ENCODE measurements around the gene TMEM132C.

TMEM132C gene

GRCh38 chr12:128420163-128420562 is 153.2 kb downstream of the TMEM132C start:
- no peak overlapping the region for H3K27ac ChIP-seq
- TF ChIP-seq CTCF (IDR thresholded peaks at IDR 0.05) (no peak), ZFX (IDR thresholded peaks at IDR 0.05; ENCODE audit: borderline replicate concordance) (no peak)

- no peak for TF ChIP-seq CTCF (IDR thresholded peaks at IDR 0.05)
- no peak for TF ChIP-seq ZFX (IDR thresholded peaks at IDR 0.05; ENCODE audit: borderline replicate concordance)
Observed at GRCh38 chr12:128421375-128421774, 154.4 kb downstream of the TMEM132C start.

GRCh38 chr12:128423205-128423604 is 156.2 kb downstream of the TMEM132C start:
- TF ChIP-seq ZFX (IDR thresholded peaks at IDR 0.05; ENCODE audit: borderline replicate concordance) (no peak), CTCF (IDR thresholded peaks at IDR 0.05) (no peak)

More at GRCh38 chr12:128421375-128421774, 154.4 kb downstream of the TMEM132C start:
- H3K27ac ChIP-seq, result no peak overlapping the region

DNA sequence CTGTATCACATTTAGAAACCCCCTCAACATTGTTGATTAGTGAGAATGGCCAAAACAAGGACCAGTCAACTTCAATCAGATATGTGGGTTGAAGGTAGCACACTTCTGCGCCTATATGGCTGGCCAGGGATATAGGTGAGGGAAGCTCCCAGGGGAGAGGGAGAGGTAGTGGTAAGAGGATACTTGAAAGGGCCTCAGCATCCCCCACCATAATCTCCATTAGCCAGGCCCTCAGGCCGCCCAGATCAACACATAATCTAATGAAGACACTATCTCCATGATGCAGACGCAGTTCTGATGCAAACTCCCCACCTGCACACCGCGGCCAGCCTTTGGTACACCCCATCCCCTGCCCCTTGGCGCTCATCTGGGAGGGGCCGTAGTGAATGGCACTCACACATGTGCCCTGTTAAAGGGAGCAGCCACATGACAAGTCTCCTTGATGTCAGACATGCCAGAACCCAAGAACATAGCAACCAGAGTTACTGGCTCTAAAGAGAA is 158.0 kb downstream of the TMEM132C start:
- H3K27ac ChIP-seq, result no peak overlapping the region
- no peak for TF ChIP-seq CTCF (IDR thresholded peaks at IDR 0.05)
- TF ChIP-seq ZFX (IDR thresholded peaks at IDR 0.05; ENCODE audit: borderline replicate concordance), result no peak

More at GRCh38 chr12:128423205-128423604, 156.2 kb downstream of the TMEM132C start:
- H3K27ac ChIP-seq, result no peak overlapping the region

DNA sequence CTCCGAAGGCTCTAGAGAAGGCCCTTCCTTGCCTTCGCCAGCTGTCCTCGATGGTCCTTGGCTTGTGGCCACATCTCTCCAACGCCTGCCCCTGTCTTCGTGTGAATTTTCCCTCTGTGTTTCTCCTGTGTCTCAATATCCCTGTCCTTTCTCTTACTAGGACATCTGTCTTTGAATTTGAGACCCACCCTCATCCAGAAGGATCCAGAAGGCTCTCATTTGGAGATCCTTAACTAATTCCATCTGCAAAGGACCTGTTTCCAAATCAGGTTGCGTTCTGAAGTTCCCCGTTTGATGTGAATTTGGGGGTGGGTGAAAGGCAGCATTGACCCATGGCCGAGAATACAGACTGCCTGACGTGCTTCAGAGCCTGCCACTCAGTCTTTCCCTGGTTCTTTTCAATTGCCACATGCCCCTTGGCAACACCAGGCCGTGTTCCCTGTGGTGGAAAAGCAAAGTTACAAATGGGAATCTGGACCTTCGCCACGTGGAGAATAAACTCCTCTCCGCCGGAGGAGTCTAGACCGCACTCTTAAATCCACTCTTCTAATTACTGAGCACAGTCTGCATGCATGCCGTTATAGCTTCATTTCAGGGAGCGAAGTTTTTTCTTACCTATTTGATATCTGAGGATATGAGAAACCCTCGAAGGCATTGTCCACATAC is 158.8 kb downstream of the TMEM132C start:
- TF ChIP-seq ZFX (IDR thresholded peaks at IDR 0.05; ENCODE audit: borderline replicate concordance) (no peak), CTCF (IDR thresholded peaks at IDR 0.05) (no peak)
- H3K27ac ChIP-seq, result no peak overlapping the region

- TF ChIP-seq CTCF (IDR thresholded peaks at IDR 0.05) (no peak), ZFX (IDR thresholded peaks at IDR 0.05; ENCODE audit: borderline replicate concordance) (no peak)
- H3K27ac ChIP-seq, result no peak overlapping the region
Observed at GRCh38 chr12:128426511-128426910, 159.5 kb downstream of the TMEM132C start.

DNA sequence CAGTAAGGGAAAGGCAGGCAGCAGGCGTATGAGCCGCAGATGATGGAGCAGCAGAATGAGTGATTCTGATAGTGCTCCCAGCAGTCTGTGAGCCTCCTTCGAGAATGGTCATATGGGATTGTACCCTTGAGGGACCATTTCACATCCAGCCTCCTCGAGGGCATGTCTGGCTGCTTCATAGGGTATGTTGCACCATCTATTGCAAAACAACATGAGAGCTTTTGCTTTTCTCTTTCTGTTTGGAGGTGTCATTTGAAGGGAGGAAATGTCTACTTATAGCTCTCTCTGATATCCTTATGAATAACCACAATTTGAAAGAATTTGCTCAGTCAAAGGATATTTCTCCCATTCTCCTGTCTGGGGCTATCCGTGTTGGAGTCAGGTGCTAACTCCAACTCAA is 172.8 kb downstream of the TMEM132C start:
- H3K27ac ChIP-seq, result no peak overlapping the region
- TF ChIP-seq ZFX (IDR thresholded peaks at IDR 0.05; ENCODE audit: borderline replicate concordance), result no peak
- no peak for TF ChIP-seq CTCF (IDR thresholded peaks at IDR 0.05)
